Progenitor cell of endocrine pancreas (in vitro differentiated cells): ENCODE results near the gene LYVE1. TPM values are rescaled to one million over a fixed set of nuclear protein-coding genes. Genes with fewer than 3 reads are reported as not detected.

ENCODE experiments used
- DNase-seq: peaks from one replicate; pipeline ENCODE4 v3.0.0; 2021; ENCODE audit warnings: low spot score; ENCODE audit not compliant: unreplicated experiment
- H3K27ac Mint-ChIP-seq: 2 replicates; pipeline ENCODE4 v1.8.0; 2021; ENCODE audit warnings: mild to moderate bottlenecking, moderate library complexity, mixed read lengths
- H3K27me3 Mint-ChIP-seq: 2 replicates; pipeline ENCODE4 v1.8.0; 2021; ENCODE audit warnings: mixed read lengths
- H3K36me3 Mint-ChIP-seq: 2 replicates; pipeline ENCODE4 v1.8.0; 2022; ENCODE audit warnings: mixed read lengths; ENCODE audit not compliant: insufficient read depth
- H3K4me1 Mint-ChIP-seq: 2 replicates; pipeline ENCODE4 v1.8.0; 2021; ENCODE audit warnings: low read depth, mixed read lengths
- H3K4me3 Mint-ChIP-seq: 2 replicates; pipeline ENCODE4 v1.8.0; 2021; ENCODE audit warnings: low read depth, mild to moderate bottlenecking, moderate library complexity, mixed read lengths
- H3K9me3 Mint-ChIP-seq: 2 replicates; pipeline ENCODE4 v1.8.0; 2021; ENCODE audit warnings: low read depth, mixed read lengths
- CTCF ChIP-seq: fragments of 200-600 bp; sonication (generic); IDR thresholded peaks from one replicate; pipeline ENCODE4 v1.5.0; 2021; ENCODE audit warnings: antibody characterized with exemption, mild to moderate bottlenecking; ENCODE audit not compliant: unreplicated experiment
- long read RNA-seq: library from polyadenylated mRNA; unstranded; transcript quantifications from one replicate; pipeline ENCODE4 v2.0.0, GENCODE V29; 2020
- total RNA-seq: library from RNA; stranded (reverse); gene quantifications from 2 replicates; pipeline ENCODE4 v1.2.1, GENCODE V29; 2021

LYVE1 gene
- not detected in 2 replicates for total RNA-seq
- long read RNA-seq, partial matches to known transcripts, result 0 of 5 reads
- long read RNA-seq, other reads (novel, unspliced or antisense), result 5 of 5 reads

GRCh38 chr11:10568486-10568941 is at the start of gene LYVE1:
Gene LYVE1 (minus strand): TSS chr11:10568665. CDS start chr11:10568532, 133 bp downstream.
- TF ChIP-seq CTCF, result no peak
- no peak within 1 kb of the TSS for H3K27ac Mint-ChIP-seq
- no peak for DNase-seq
- no peaks in the 10 kb centered on the region for H3K27me3 Mint-ChIP-seq
- no peaks in the 10 kb centered on the region for H3K4me1 Mint-ChIP-seq
- H3K9me3 Mint-ChIP-seq, result no peaks in the 10 kb centered on the region
- H3K36me3 Mint-ChIP-seq, result no peaks in the 10 kb centered on the region
- no peak within 1 kb of the TSS for H3K4me3 Mint-ChIP-seq

GRCh38 chr11:10617551-10617950 is 49.1 kb upstream of the LYVE1 start:
- Mint-ChIP-seq H3K27me3 (no peaks in the 10 kb centered on the region), H3K4me3 (no peak overlapping the region), H3K36me3 (peaks cover 2% of the 10 kb centered on the region), H3K9me3 (peaks cover 8% of the 10 kb centered on the region), H3K27ac (no peak overlapping the region), H3K4me1 (no peaks in the 10 kb centered on the region)
- DNase-seq, result no peak
- no peak for TF ChIP-seq CTCF

- no peak for TF ChIP-seq CTCF
- no peak overlapping the region for H3K27ac Mint-ChIP-seq
- peaks cover 8% of the 10 kb centered on the region for H3K9me3 Mint-ChIP-seq
These were observed 43.8 kb upstream of the LYVE1 start for GRCh38 chr11:10611979-10612862.

GRCh38 chr11:10609636-10610035 is 41.2 kb upstream of the LYVE1 start:
- H3K4me3 Mint-ChIP-seq, result no peak overlapping the region
- no peaks in the 10 kb centered on the region for H3K4me1 Mint-ChIP-seq
- H3K36me3 Mint-ChIP-seq, result peaks cover 2% of the 10 kb centered on the region
- TF ChIP-seq CTCF, result no peak
- H3K27ac Mint-ChIP-seq, result no peak overlapping the region
- H3K27me3 Mint-ChIP-seq, result no peaks in the 10 kb centered on the region
- H3K9me3 Mint-ChIP-seq, result peaks cover 8% of the 10 kb centered on the region
- no peak for DNase-seq

More at GRCh38 chr11:10611979-10612862, 43.8 kb upstream of the LYVE1 start:
- H3K27me3 Mint-ChIP-seq, result no peaks in the 10 kb centered on the region
- DNase-seq, result no peak
- H3K36me3 Mint-ChIP-seq, result peaks cover 2% of the 10 kb centered on the region
- no peaks in the 10 kb centered on the region for H3K4me1 Mint-ChIP-seq
- H3K4me3 Mint-ChIP-seq, result no peak overlapping the region

GRCh38 chr11:10608584-10608983 is 40.1 kb upstream of the LYVE1 start:
- no peak for DNase-seq
- H3K27ac Mint-ChIP-seq, result no peak overlapping the region
- no peak for TF ChIP-seq CTCF
- no peaks in the 10 kb centered on the region for H3K4me1 Mint-ChIP-seq
- no peak overlapping the region for H3K4me3 Mint-ChIP-seq
- H3K27me3 Mint-ChIP-seq, result no peaks in the 10 kb centered on the region
- no peaks in the 10 kb centered on the region for H3K36me3 Mint-ChIP-seq
- H3K9me3 Mint-ChIP-seq, result peaks cover 4% of the 10 kb centered on the region
